ENCODE results near the gene RAB31.
"Not testable (repeated sequence)": the region's sequence is repeated elsewhere in the genome, so short reads cannot be mapped to it uniquely, and the experiment has no call there.

Gene RAB31

GRCh38 chr18:9849407-9850283 is 141.5 kb downstream of the RAB31 start:
- DNase-seq, result no peak

GRCh38 chr18:9850309-9850708 is 142.2 kb downstream of the RAB31 start:
- no peak for DNase-seq

GRCh38 chr18:9851511-9851910 is 143.4 kb downstream of the RAB31 start:
- DNase-seq, result no peak

- no peak for DNase-seq
Measured at GRCh38 chr18:9852266-9853081, 144.4 kb downstream of the RAB31 start.

- no peak for DNase-seq
Measured at GRCh38 chr18:9854801-9855676, 146.9 kb downstream of the RAB31 start.

GRCh38 chr18:9855681-9856080 is 147.6 kb downstream of the RAB31 start:
- DNase-seq, result no peak

- DNase-seq, result no peak
Measured at GRCh38 chr18:9856092-9856491, 148.0 kb downstream of the RAB31 start.

- DNase-seq, result not testable (repeated sequence)
Measured at GRCh38 chr18:9857479-9857998, 149.4 kb downstream of the RAB31 start.

- DNase-seq, result no peak
Measured at GRCh38 chr18:9858642-9859041, 150.5 kb downstream of the RAB31 start.

GRCh38 chr18:9859232-9859631 is 151.1 kb downstream of the RAB31 start:
- DNase-seq, result no peak

GRCh38 chr18:9860682-9861081 is 152.6 kb downstream of the RAB31 start:
- no peak for DNase-seq

- no peak for DNase-seq
Measured at GRCh38 chr18:9861157-9861556, 153.1 kb downstream of the RAB31 start.

- DNase-seq, result no peak
Measured at GRCh38 chr18:9861933-9862332, 153.8 kb downstream of the RAB31 start.

- DNase-seq, result no peak
Measured at GRCh38 chr18:9862686-9863085, 154.6 kb downstream of the RAB31 start.

GRCh38 chr18:9863282-9863681 is 155.2 kb downstream of the RAB31 start:
- DNase-seq, result no peak

GRCh38 chr18:9865764-9866490 is 157.8 kb downstream of the RAB31 start:
- DNase-seq, result no peak

- no peak for DNase-seq
Measured at GRCh38 chr18:9866627-9867026, 158.5 kb downstream of the RAB31 start.

- DNase-seq, result no peak
Measured at GRCh38 chr18:9867071-9867594, 159.0 kb downstream of the RAB31 start.

GRCh38 chr18:9868857-9869714 is 161.0 kb downstream of the RAB31 start:
- no peak for DNase-seq

GRCh38 chr18:9869715-9870430 is 161.8 kb downstream of the RAB31 start:
- no peak for DNase-seq
